ENCODE data around the gene POLR2L.

Gene POLR2L

DNA sequence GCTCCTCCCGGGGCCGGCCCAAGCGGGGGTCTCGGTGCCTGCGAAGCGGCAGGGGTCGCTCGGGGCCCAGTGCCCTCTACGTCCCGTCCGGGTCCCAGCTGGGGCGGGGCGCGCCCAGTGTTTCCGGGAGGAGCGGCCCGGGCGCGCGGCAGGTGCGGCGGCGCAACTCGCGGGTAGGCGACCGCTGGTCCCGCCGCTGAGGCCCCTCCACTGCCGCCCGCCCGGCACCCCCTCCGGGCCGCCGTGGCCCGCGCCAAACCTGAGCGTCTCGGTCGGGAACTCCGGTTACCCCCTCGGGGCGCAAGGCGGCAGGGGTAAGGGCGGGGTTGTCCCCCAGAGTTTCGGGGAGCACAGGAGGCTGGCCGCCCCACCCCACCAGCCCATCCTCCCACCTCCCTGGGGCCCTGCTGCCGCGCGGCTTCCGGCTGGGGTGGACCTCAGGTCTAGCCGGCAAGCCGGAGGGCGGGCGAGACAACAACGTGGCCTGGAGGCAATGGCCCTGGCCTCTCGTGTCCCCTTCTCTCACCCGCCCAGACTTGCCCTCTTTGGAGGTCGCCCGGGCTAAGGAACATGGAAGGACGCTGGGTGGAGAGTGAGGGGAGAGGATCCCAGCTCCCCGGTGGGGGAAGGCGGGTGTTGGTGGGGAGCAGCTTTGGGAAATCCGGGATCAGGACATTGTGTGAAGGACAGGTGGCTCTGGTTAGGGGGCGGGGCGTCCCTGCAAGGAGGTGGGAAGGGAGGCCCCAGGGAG lies 15.0 kb downstream of the POLR2L start:
- no peaks in the 10 kb centered on the region for H4K20me1 ChIP-seq (ENCODE audit: insufficient read depth, low read length)
- no peaks in the 10 kb centered on the region for H3K9me2 ChIP-seq (replicated peaks; ENCODE audit: insufficient read depth, low read length)
- TF ChIP-seq EZH2 (optimal IDR thresholded peaks at IDR 0.05; ENCODE audit: low read depth, low read length) (no peak), EZH2phosphoT487 (IDR thresholded peaks at IDR 0.05; ENCODE audit: low read length) (no peak)
- TF ChIP-seq, protein P1, sequence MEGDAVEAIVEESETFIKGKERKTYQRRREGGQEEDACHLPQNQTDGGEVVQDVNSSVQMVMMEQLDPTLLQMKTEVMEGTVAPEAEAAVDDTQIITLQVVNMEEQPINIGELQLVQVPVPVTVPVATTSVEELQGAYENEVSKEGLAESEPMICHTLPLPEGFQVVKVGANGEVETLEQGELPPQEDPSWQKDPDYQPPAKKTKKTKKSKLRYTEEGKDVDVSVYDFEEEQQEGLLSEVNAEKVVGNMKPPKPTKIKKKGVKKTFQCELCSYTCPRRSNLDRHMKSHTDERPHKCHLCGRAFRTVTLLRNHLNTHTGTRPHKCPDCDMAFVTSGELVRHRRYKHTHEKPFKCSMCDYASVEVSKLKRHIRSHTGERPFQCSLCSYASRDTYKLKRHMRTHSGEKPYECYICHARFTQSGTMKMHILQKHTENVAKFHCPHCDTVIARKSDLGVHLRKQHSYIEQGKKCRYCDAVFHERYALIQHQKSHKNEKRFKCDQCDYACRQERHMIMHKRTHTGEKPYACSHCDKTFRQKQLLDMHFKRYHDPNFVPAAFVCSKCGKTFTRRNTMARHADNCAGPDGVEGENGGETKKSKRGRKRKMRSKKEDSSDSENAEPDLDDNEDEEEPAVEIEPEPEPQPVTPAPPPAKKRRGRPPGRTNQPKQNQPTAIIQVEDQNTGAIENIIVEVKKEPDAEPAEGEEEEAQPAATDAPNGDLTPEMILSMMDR (IDR thresholded peaks at IDR 0.05; ENCODE audit: low read length) = no peak
- peaks cover 8% of the 10 kb centered on the region for H3F3A ChIP-seq (ENCODE audit: insufficient read depth, low read length)
- peak overlapping the region; percentile 53; the same call in 1 of the 2 replicates for H3K27ac ChIP-seq (ENCODE audit: low read length)
- no peaks in the 10 kb centered on the region for H3K9me3 ChIP-seq (replicated peaks; ENCODE audit: insufficient read depth, low read length)
- DNase-seq = peak; percentile 60
- H3K4me2 ChIP-seq (ENCODE audit: low read depth, low read length) = peak overlapping the region; percentile 94
- H3K36me3 ChIP-seq (replicated peaks; ENCODE audit: insufficient read depth, low read length) = no peaks in the 10 kb centered on the region
- peaks cover 15% of the 10 kb centered on the region for H3K27me3 ChIP-seq (replicated peaks; ENCODE audit: insufficient read depth, low read length)
- H3K9ac ChIP-seq (ENCODE audit: low read length) = peak overlapping the region; percentile 57
- peak overlapping the region; percentile 66 for H3K4me3 ChIP-seq (ENCODE audit: low read length)
- peak overlapping the region; percentile 85 for H2AFZ ChIP-seq (ENCODE audit: low read length)
- peaks cover 21% of the 10 kb centered on the region for H3K4me1 ChIP-seq (ENCODE audit: low read length)
- H3K79me2 ChIP-seq (ENCODE audit: low read length) = no peaks in the 10 kb centered on the region

DNA sequence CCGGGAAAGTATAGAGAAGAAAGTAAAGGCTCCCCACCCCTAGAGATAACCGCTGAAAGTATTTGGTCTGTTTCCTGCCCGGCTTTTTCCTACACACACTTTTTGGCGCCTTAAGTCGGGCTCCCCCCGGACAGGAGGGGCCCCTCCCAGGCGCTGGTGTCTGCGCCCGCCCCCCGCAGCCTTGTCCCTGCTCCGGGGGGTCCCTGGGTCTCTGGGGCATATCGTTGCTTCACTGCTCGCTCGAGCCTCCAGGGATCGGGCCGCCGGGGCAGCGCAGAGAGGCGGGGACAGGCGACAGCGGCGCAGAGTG lies 15.5 kb downstream of the POLR2L start:
- Histone ChIP-seq H4K20me1 (ENCODE audit: insufficient read depth, low read length) (no peaks in the 10 kb centered on the region), H3K4me3 (ENCODE audit: low read length) (peak overlapping the region; percentile 66), H3F3A (ENCODE audit: insufficient read depth, low read length) (peaks cover 8% of the 10 kb centered on the region), H3K9ac (ENCODE audit: low read length) (peak overlapping the region; percentile 57; the same call in 1 of the 2 replicates), H3K9me2 (replicated peaks; ENCODE audit: insufficient read depth, low read length) (no peaks in the 10 kb centered on the region), H3K27me3 (replicated peaks; ENCODE audit: insufficient read depth, low read length) (peaks cover 15% of the 10 kb centered on the region), H3K4me1 (ENCODE audit: low read length) (peaks cover 21% of the 10 kb centered on the region), H3K4me2 (ENCODE audit: low read depth, low read length) (peak overlapping the region; percentile 94), H3K9me3 (replicated peaks; ENCODE audit: insufficient read depth, low read length) (no peaks in the 10 kb centered on the region), H3K36me3 (replicated peaks; ENCODE audit: insufficient read depth, low read length) (no peaks in the 10 kb centered on the region), H3K79me2 (ENCODE audit: low read length) (no peaks in the 10 kb centered on the region; the same call in 1 of the 2 replicates), H3K27ac (ENCODE audit: low read length) (peak overlapping the region; percentile 18; the same call in 1 of the 2 replicates), H2AFZ (ENCODE audit: low read length) (peak overlapping the region; percentile 85)
- no peak for TF ChIP-seq EZH2 (optimal IDR thresholded peaks at IDR 0.05; ENCODE audit: low read depth, low read length)
- DNase-seq = no peak

DNA sequence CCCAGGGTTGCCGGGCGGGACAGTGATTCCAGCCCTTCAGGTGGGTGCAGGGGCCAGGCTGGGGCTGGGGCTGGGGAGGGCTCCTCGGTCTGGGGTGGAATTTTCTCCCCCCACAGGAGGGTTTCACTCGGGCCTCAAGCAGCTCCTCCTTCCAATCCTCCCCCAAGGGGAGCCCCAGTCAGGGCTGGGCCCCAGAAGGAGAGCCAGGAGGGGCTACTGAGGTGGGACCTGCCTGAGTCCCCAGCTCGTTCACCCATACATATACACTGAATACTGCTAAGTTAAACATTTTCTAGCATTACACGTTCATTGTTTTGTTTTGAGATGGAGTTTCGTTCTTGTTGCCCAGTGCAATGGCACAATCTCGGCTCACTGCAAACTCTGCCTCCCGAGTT lies 16.1 kb downstream of the POLR2L start:
- DNase-seq = no peak
- Histone ChIP-seq H4K20me1 (ENCODE audit: insufficient read depth, low read length) (no peaks in the 10 kb centered on the region), H2AFZ (ENCODE audit: low read length) (no peak overlapping the region), H3F3A (ENCODE audit: insufficient read depth, low read length) (peaks cover 8% of the 10 kb centered on the region), H3K4me1 (ENCODE audit: low read length) (peaks cover 21% of the 10 kb centered on the region), H3K4me2 (ENCODE audit: low read depth, low read length) (peak overlapping the region; percentile 94; the same call in 1 of the 2 replicates), H3K36me3 (replicated peaks; ENCODE audit: insufficient read depth, low read length) (no peaks in the 10 kb centered on the region), H3K79me2 (ENCODE audit: low read length) (peaks cover 5% of the 10 kb centered on the region), H3K27me3 (replicated peaks; ENCODE audit: insufficient read depth, low read length) (peaks cover 13% of the 10 kb centered on the region), H3K9ac (ENCODE audit: low read length) (no peak overlapping the region), H3K4me3 (ENCODE audit: low read length) (no peak overlapping the region; the same call in 1 of the 2 replicates), H3K27ac (ENCODE audit: low read length) (no peak overlapping the region), H3K9me3 (replicated peaks; ENCODE audit: insufficient read depth, low read length) (no peaks in the 10 kb centered on the region), H3K9me2 (replicated peaks; ENCODE audit: insufficient read depth, low read length) (no peaks in the 10 kb centered on the region)
- TF ChIP-seq, protein P1 (IDR thresholded peaks at IDR 0.05; ENCODE audit: low read length) = no peak
- TF ChIP-seq EZH2phosphoT487 (IDR thresholded peaks at IDR 0.05; ENCODE audit: low read length) (no peak), EZH2 (optimal IDR thresholded peaks at IDR 0.05; ENCODE audit: low read depth, low read length) (no peak)
